GM06990 (cell line): ENCODE measurements around the gene CRNKL1.

ENCODE experiments used
- DNase-seq: peaks from one replicate; pipeline ENCODE4 v3.0.0-alpha.2; 2011; ENCODE audit not compliant: insufficient read length; ENCODE audit errors: extremely low read depth
- H3K27me3 ChIP-seq: replicated peaks from 2 replicates; pipeline ENCODE4 v1.6.0; 2011; ENCODE audit warnings: low read length; ENCODE audit not compliant: control insufficient read depth, insufficient read depth
- H3K36me3 ChIP-seq: 2 replicates; pipeline ENCODE4 v1.5.1; 2011; ENCODE audit warnings: low read length; ENCODE audit not compliant: control insufficient read depth, insufficient read depth
- H3K4me3 ChIP-seq: replicated peaks from 2 replicates; pipeline ENCODE4 v1.5.1; 2011; ENCODE audit warnings: low read depth, mild to moderate bottlenecking, control low read depth, low read length
- TF ChIP-seq, protein P1 (sequence below): IDR thresholded peaks from 2 replicates; pipeline ENCODE4 v1.5.1; 2011; ENCODE audit warnings: low read length, control low read depth, mild to moderate bottlenecking, inconsistent platforms; ENCODE audit not compliant: insufficient read depth, poor library complexity, severe bottlenecking

Gene CRNKL1

DNA sequence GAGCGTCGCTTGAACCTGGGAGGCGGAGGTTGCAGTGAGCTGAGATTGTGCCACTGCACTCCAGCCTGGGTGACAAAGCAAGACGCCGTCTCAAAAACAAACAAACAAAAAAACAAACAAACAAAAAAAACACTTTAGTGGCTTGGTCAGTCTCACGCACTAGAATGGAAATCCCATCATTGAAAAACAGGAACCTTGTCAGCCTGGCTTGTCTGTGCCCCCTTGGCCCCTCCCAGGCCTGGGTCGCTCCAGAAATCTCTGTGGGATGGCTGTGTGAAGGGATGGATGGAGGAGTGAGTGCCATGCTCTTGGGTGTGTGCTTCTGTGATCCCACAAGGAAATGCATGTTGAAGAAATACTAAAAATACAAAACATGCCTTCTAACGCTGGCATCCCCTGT, 56.0 kb downstream of the CRNKL1 start:
- H3K4me3 ChIP-seq, result no peak overlapping the region
- DNase-seq, result no peak
- TF ChIP-seq, protein P1, sequence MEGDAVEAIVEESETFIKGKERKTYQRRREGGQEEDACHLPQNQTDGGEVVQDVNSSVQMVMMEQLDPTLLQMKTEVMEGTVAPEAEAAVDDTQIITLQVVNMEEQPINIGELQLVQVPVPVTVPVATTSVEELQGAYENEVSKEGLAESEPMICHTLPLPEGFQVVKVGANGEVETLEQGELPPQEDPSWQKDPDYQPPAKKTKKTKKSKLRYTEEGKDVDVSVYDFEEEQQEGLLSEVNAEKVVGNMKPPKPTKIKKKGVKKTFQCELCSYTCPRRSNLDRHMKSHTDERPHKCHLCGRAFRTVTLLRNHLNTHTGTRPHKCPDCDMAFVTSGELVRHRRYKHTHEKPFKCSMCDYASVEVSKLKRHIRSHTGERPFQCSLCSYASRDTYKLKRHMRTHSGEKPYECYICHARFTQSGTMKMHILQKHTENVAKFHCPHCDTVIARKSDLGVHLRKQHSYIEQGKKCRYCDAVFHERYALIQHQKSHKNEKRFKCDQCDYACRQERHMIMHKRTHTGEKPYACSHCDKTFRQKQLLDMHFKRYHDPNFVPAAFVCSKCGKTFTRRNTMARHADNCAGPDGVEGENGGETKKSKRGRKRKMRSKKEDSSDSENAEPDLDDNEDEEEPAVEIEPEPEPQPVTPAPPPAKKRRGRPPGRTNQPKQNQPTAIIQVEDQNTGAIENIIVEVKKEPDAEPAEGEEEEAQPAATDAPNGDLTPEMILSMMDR, result no peak
- peaks cover 2% of the 10 kb centered on the region for H3K27me3 ChIP-seq
- no peaks in the 10 kb centered on the region for H3K36me3 ChIP-seq

DNA sequence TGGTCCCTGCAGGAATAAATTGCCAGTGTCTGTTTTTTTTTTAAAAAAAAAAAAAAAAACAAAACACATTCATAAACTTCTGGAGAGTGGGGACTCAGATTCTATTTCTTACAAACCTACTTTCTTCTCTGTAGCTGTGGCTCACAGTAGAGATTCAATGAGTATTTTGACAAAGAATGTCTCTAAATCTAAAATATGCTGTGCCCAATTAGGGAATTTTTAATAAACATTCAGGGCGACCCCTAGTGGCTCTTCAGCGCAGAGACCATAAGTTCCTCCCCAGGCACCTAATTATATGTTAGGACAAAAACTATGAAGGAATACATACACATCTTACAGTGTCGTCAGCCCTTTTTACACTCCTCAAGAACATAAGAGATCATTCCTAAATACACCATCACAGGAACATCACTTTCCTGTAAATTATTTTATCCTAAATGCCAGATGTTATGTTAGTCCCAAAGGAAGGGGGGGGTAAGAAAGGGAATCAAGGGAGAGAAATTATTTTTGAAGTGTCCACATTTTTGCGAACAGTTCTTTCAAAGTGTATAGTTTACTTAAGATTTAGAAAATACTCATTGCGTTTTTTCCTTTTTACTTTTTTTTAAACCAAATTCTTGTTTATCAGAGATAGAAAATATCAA, 56.9 kb downstream of the CRNKL1 start:
- TF ChIP-seq, protein P1, result peak; percentile 67
- DNase-seq, result no peak
- Histone ChIP-seq H3K4me3 (no peak overlapping the region), H3K27me3 (peaks cover 2% of the 10 kb centered on the region), H3K36me3 (no peaks in the 10 kb centered on the region)

DNA sequence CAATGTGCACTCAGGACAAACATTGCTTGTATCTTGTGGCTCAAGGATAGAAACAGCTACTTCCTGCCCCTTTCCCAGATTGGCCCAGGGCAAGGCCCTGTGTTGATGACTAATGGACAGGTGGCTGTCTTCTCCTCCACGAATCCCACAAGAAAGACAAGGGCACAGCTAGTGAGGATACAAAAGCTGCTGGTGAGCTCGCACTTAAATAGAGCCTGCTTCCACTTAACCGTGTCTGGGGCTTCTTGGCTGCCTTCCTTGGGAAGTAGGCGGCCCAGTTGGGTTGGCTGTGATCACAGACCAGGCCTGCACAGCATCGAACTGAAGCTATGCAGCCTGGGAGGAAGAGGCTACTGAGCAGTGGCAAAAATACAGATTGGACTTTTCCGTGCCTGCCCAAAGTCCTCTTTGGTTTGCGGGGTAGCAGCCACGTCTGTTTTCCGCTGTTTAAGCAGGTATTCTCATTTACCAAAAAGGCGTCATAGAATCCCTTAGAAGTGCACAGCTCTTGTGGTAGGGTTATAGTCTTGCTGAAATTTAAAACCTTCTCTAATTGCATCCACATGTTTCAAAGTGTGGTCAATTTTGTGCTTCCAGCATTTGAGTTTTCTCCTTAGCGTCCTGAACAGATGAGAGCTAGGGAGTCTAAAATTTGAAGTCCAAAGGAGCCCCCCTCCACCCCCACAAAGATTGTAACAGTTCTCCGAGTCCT, 58.2 kb downstream of the CRNKL1 start:
- Histone ChIP-seq H3K36me3 (no peaks in the 10 kb centered on the region), H3K27me3 (no peaks in the 10 kb centered on the region; the same call in none of the 2 replicates), H3K4me3 (no peak overlapping the region)
- DNase-seq, result no peak
- TF ChIP-seq, protein P1, result no peak

DNA sequence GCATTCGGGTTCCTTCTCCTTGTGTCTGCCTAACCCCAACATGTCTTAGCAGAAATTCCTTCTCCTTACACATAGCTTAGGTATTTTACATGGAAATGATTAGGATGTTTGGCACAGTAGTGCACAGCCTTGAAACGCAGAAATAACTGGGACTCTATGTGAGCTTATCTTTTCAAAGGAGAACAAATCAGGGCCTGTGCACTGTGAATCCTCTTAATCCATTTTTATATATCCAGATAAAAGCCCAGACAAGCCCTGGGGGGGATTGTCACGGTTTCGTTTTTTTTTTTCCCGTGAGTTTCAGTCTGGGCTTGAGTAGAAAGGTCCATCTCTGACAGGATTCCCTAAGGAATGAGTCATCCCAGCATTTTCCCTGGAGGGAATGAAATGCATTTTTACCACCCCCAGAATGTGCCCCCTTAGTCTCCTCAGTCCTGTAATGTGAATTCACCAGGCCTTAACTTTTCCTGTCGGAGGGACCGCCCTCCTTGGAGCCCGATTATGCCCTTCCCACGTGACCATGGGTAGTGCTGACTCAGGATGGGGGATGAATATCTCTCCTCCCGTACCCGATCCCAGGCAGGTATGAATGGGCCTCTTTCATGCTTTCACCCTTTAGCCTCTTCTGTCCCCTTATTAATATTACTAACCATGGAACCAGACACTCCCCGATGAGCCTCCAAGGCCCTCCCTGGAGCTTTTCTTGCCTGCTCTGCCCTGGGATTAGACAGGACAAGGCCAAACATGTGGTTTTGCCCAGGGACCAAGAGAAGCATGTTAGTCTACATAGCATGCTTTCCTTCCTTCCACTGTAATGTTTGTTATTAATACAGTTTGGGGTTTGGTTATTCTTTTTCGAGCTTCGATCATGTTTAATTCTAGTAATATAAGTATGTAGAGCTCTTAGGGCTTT, 59.0 kb downstream of the CRNKL1 start:
- TF ChIP-seq, protein P1, result no peak
- Histone ChIP-seq H3K4me3 (no peak overlapping the region), H3K27me3 (no peaks in the 10 kb centered on the region; the same call in 1 of the 2 replicates), H3K36me3 (no peaks in the 10 kb centered on the region)
- no peak for DNase-seq

DNA sequence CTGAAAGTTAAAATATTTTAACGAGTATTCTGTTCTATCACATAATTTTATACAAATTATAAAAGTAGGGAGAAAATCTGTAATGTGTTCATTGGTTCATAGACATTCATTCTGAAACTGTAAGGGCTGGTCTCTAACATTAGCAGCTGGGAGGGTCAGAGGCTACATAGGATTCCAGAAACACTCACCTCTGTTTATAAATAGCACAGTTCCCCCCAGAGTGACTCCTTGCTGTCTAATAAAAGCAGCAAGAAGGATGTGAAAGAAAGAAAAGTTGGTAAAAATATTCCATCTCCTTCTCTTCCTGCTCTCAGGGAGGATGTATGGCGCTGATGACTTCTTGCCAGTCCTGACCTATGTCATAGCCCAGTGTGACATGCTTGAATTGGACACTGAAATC, 60.4 kb downstream of the CRNKL1 start:
- no peaks in the 10 kb centered on the region for H3K36me3 ChIP-seq
- TF ChIP-seq, protein P1, result no peak
- no peak for DNase-seq
- no peak overlapping the region for H3K4me3 ChIP-seq
- no peaks in the 10 kb centered on the region; the same call in 1 of the 2 replicates for H3K27me3 ChIP-seq
